HG03097 (cell line): ENCODE results near the gene UNG.
A peak's percentile ranks its signal among the peaks of the same experiment; 100 is the strongest.
"Not testable (repeated sequence)": the region's sequence is repeated elsewhere in the genome, so short reads cannot be mapped to it uniquely, and the experiment has no call there.

Experiments
- ATAC-seq: cut with Tn5 transposase; IDR thresholded peaks from one replicate; pipeline ENCODE4 v1.9.1; 2021; ENCODE audit not compliant: unreplicated experiment, low FRiP score

UNG gene

GRCh38 chr12:109097435-109098182, at the start of gene UNG:
TSS of gene UNG (plus strand) at chr12:109097597. CDS start at chr12:109097680, 83 bp downstream.
- ATAC-seq = peak; percentile 71

GRCh38 chr12:109048706-109049105, 48.7 kb upstream of the UNG start:
- ATAC-seq = not testable (repeated sequence)

- not testable (repeated sequence) for ATAC-seq
Measured at GRCh38 chr12:109049794-109050193, 47.6 kb upstream of the UNG start.

- no peak for ATAC-seq
Measured at GRCh38 chr12:109052097-109052413, 45.3 kb upstream of the UNG start.

- ATAC-seq = peak; percentile 63
Measured at GRCh38 chr12:109052414-109053323, 44.7 kb upstream of the UNG start, which contains the start of gene USP30. TSS of gene USP30 (plus strand) at chr12:109052576. CDS start at chr12:109052679, 103 bp downstream.

DNA sequence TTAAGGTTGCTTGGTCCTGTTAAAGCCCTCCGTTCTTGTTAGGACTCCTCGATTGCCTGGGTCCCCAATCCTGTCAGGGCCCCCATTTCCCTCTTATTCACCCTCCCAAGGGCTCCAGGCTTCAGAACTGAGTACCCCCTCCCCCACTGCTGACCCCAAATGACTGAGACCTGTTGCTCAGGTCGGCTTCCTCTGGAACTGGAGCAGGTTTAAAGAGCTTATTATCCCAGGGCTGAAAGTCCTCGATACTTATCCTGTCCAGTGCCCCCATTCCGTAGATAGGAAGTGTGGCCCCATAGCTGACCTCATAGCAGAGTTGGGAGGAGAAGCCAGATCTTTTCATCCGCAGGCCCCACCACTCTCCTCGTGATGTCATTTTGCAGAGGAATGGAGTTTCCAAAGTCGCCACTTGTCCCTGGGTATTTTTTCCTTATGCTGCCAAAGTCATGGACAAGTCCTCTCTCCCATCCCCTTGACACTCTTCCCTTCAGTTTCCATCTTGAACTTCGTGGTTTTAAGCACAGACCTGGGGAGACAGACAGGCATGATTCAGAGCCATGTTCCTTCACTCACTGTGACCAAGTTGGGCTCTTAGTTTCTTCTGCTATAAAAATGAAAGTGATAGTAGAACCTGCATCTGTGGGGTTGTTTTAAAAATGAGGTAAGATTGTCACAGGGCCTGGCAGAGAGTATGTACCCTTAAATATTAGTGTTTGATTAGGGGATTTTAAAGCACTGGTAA, 43.8 kb upstream of the UNG start:
- ATAC-seq = peak; percentile 53

DNA sequence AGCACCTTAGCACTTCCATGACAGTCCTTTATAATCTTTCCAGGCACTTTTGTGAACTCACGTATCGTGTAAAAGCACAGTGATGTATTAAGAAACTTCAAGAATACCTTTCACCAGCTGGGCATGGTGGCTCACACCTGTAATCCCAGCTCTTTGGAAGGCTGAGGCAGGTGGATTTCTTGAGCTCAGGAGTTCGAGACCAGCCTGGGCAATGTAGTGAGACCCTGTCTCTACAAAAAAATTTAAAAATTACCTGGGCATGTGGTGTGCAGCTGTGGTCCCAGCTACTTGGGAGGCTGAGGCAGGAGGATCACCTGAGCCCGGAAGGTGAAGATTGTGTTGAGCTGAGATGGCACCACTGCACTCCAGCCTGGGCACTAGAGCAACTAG, 43.3 kb upstream of the UNG start:
- ATAC-seq = not testable (repeated sequence)

GRCh38 chr12:109054520-109054919, 42.9 kb upstream of the UNG start:
- no peak for ATAC-seq

DNA sequence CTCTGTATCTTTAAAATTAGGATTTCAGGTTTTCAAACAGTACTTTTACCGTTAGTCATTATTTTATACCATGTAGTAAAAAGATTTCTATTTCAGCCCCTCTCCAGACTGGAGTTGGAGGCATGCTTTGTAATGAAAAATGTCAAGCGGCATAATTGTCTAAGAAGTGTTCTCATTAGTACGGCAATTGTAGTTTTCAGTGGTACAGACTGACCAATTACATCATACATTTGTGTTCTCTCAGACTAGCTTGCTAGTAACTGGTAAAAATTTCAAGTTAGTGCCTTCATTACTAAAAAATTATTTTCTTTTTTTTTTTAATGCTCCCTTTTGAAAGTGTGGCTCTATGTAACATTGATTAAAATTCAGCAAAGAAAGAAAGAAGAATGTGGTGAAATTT, 40.5 kb upstream of the UNG start:
- no peak for ATAC-seq

GRCh38 chr12:109057376-109057775, 40.0 kb upstream of the UNG start:
- ATAC-seq = no peak

DNA sequence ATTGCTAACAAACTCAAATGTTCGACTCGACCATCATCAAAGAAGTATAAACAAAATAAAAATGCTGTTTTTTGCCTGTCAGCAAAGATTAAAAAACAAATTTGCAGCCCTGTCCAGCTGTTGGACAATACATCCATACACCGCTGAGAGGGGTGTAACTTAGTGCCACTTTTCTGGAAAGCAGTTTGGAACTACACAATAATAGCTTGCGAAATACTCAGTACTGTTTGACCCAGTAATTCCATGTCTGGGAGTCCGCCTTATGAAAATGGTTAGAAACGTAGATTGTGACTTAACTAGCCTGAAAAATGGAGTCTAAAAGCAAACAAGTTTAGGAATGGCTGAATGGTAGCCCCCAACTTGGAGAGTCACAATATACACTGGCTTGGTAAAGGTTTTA, 38.6 kb upstream of the UNG start:
- no peak for ATAC-seq

DNA sequence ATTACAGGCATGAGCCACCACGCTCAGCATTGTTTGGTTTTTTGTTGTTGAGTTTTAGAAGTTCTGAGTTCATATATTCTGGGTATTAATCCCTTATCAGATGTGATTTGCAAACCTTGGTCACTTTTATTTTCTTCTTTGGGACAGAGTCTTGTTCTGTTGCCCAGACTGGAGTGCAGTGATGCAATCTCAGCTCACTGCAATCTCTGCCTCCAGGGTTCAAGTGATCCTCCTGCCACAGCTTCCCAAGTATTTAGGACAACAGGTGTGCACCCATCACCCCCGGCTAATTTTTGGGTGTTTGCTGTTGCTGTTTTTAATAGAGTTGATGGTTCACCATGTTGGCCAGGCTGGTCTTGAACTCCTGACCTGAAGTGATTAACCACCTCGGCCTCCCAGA, 33.3 kb upstream of the UNG start:
- ATAC-seq = no peak

DNA sequence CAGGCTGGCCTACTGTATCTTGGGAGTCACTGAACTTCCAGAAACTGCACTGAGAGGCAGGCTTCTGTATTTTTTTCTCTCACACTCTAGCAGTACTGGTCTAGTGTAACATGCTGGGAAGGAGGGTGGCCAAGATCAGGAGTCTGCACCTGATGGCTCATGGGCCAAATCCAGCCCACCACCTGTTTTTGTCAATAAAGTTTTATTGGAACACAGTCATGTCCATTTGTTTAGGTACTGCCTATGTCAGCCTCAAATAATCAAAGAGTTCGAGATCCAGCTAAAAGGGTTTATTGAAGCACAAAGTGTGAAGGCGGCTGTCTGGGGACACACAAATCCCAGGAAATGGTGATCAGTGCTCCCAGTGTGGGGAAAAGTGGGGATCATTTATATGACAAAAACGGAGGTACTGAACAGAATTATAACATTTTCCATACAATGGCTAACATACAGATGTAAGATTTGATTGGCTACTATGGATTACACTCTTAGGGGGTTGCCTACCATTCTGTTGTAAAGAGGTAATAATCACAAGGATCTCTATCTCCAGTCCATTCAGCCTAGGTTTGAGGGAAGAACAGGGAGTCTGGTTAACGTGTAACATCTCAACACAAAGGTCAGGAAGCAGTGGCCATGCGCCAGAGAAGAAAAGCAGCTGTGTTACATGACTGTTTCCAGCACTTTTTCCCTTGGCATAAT, 32.1 kb upstream of the UNG start:
- ATAC-seq = no peak

- ATAC-seq = no peak
Measured at GRCh38 chr12:109065853-109066193, 31.6 kb upstream of the UNG start.

- ATAC-seq = no peak
Measured at GRCh38 chr12:109069307-109070271, 27.8 kb upstream of the UNG start.

GRCh38 chr12:109074866-109075265, 22.5 kb upstream of the UNG start:
- ATAC-seq = no peak

DNA sequence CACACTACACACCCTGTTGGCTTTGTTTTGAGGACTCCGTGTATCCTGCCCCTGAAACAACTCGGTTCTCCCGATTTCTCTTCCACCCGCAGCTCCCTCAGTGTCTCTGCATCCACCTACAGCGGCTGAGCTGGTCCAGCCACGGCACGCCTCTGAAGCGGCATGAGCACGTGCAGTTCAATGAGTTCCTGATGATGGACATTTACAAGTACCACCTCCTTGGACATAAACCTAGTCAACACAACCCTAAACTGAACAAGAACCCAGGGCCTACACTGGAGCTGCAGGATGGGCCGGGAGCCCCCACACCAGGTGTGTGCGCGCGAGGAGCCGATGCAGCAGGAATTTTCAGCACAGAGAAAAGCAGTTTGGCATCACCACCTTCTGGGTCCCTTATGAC, 14.6 kb upstream of the UNG start:
- no peak for ATAC-seq

DNA sequence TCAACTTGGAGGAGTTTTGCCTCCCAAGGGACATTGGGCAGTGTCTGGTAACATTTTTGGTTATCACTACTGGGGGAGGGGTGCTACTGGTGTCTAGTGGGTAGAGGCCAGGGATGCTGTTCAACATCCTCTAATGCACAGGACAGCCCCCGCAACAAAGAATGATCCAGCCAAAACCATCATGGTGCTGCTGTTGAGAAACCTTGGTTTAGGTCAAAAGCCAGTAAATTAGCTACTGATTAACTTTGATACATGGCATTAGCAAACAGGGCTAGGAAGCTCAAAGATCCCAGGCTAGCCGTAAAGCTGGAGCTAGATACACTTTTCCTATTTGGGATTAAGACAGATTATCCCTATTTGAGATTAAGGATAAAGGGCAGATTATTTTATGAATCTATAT, 13.0 kb upstream of the UNG start:
- ATAC-seq = no peak

- no peak for ATAC-seq
Measured at GRCh38 chr12:109085590-109085989, 11.8 kb upstream of the UNG start.
